Tibial nerve (tissue), 4 donors: Measurements from ENCODE around the gene DGKE. TPM values are rescaled to one million over a fixed set of nuclear protein-coding genes. Genes with fewer than 3 reads are reported as not detected.

Source experiments
- DNase-seq, 2 donors: peaks; one replicate each; pipeline ENCODE4 v3.0.0-alpha.2; 2019; ENCODE audit warnings: low spot score in 2 of 2
- H3K27ac ChIP-seq, 4 donors: fragments of 200-600 bp; sonication (generic) in 3 of 4; one replicate each; pipeline ENCODE4 v1.5.1; 2017 to 2019; ENCODE audit warnings: mild to moderate bottlenecking in 1 of 4
- H3K27me3 ChIP-seq, 2 donors: fragments of 200-600 bp; sonication (generic) in 1 of 2; one replicate each; pipeline versions ENCODE4 v1.5.1 to v1.6.0; 2017 to 2019
- H3K36me3 ChIP-seq, 3 donors: fragments of 200-600 bp; sonication (generic); one replicate each; pipeline ENCODE4 v1.5.1; 2018 to 2019
- H3K4me1 ChIP-seq, 4 donors: fragments of 200-600 bp; sonication (generic) in 3 of 4; one replicate each; pipeline ENCODE4 v1.5.1; 2017 to 2019
- H3K4me3 ChIP-seq, 4 donors: fragments of 200-600 bp; sonication (generic) in 3 of 4; one replicate each; pipeline ENCODE4 v1.5.1; 2017 to 2019; ENCODE audit warnings: mild to moderate bottlenecking in 1 of 4, moderate library complexity in 1 of 4
- H3K9me3 ChIP-seq, 4 donors: fragments of 200-600 bp; sonication (generic) in 3 of 4; one replicate each; pipeline ENCODE4 v1.5.1; 2017 to 2019
- CTCF ChIP-seq, 5 experiments: fragments of 200-600 bp in 3 of 5; fragments of 450-650 bp in 2 of 5; sonication (generic) in 3 of 5; IDR thresholded peaks; one replicate each; pipeline ENCODE4 v1.5.1; 2016 to 2019; ENCODE audit warnings: antibody characterized with exemption in 5 of 5, mild to moderate bottlenecking in 3 of 5, moderate library complexity in 2 of 5
- EP300 ChIP-seq, 2 donors: sonication (generic); formaldehyde crosslinking; IDR thresholded peaks; one replicate each; pipeline ENCODE4 v1.6.1; 2017; ENCODE audit warnings: antibody characterized with exemption in 2 of 2, mild to moderate bottlenecking in 1 of 2
- POLR2A ChIP-seq, 2 donors: fragments of 450-650 bp; IDR thresholded peaks; one replicate each; pipeline ENCODE4 v1.6.1; 2017; ENCODE audit warnings: antibody characterized with exemption in 2 of 2, mild to moderate bottlenecking in 2 of 2, moderate library complexity in 2 of 2
- WGBS, 2 donors: methylation state at CpG; one replicate each; pipeline ENCODE4 v1.1.5; 2018; 5-methylcytosine and 5-hydroxymethylcytosine counted together
- total RNA-seq, 4 donors: library from RNA; depleted of rRNA; stranded (reverse); fragments of >200 nt; gene quantifications; one replicate each; pipeline ENCODE4 v1.1.0, GENCODE V29; 2016

DGKE gene
- total RNA-seq, 4 donors from 2014 or later: 10.5 to 45.9 (median 13.4) TPM

DNA sequence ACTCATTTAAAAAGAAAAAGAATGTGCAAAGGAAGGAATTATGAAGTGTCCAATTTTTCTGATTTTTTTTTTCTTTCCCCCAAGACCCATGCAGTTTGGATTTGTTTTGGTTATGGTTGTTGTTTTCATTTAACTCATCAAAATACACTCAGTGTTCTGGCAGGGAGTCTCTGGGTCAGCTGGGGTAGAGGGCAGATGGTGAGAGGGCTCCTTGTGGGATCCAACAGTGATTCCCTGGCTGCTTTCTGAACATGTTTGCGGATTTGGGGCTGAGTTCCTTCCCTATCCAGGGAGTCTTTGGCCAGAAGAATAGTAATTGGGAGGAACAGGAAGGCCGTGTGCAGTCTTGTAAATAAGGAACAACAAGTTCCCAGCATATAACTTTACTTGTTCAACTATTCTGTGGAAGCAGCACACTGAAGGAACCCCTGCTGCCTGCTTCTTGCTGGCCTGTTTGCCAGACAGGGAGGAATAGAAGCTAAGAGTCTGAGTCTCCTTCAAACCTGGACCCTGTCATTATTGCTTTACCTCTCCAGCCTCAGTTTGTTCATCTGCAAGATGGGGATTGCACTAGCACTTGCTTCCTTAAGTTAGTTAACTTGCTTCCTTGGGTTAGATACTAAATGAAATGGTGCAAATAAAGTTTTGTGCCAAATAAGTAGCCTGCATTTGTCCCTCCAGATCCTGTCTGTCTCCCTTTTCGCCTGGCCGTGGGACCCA, 32.3 kb upstream of the DGKE start:
- TF ChIP-seq EP300 (IDR thresholded peaks at IDR 0.05): peak in 1 of 2 donors; percentile 17
- TF ChIP-seq POLR2A (IDR thresholded peaks at IDR 0.05): no peak
- TF ChIP-seq CTCF (IDR thresholded peaks at IDR 0.05): no peak
- WGBS, 2 donors: 75 to 82% methylated on average over 4 of the region's 4 CpGs
- H3K27ac ChIP-seq: peak overlapping the region in 2 of 4 donors; percentile 28 to 38
- peaks cover 0 to 4% (median 0%) of the 10 kb centered on the region in 3 donors for H3K36me3 ChIP-seq
- H3K27me3 ChIP-seq: no peaks in the 10 kb centered on the region
- peaks cover 0 to 27% (median 0%) of the 10 kb centered on the region in 4 donors for H3K4me1 ChIP-seq
- DNase-seq: no peak
- no peak overlapping the region for H3K4me3 ChIP-seq
- no peaks in the 10 kb centered on the region for H3K9me3 ChIP-seq

GRCh38 chr17:56803071-56803470, 30.9 kb upstream of the DGKE start:
- Histone ChIP-seq H3K9me3 (no peaks in the 10 kb centered on the region), H3K27ac (no peak overlapping the region), H3K4me3 (no peak overlapping the region), H3K36me3 (no peaks in the 10 kb centered on the region), H3K4me1 (peaks cover 0 to 20% (median 0%) of the 10 kb centered on the region in 4 donors), H3K27me3 (no peaks in the 10 kb centered on the region)
- WGBS, 2 donors: 69 to 78% methylated on average over 1 of the region's 1 CpG
- no peak for DNase-seq
- TF ChIP-seq POLR2A (IDR thresholded peaks at IDR 0.05) (no peak), CTCF (IDR thresholded peaks at IDR 0.05) (no peak), EP300 (IDR thresholded peaks at IDR 0.05) (no peak)

DNA sequence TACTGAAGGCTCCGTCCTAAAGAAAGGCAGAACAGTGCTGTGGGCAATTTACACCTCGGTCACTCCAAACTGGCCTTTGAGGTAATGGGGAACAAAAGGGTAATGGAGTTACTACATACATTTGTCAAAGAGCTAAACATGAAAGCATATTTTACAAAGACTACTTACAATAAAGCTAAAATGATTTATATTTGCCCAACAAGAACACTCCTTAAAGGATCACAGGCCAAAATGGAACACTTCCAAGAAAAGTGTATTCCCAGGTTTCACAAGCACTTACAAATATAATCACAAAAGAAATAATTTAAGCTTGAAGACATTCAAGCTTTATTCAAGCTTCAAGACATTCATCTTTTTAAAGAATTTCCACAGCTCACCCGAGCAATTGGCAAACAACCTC, 29.5 kb upstream of the DGKE start:
- H3K4me3 ChIP-seq: no peak overlapping the region
- 74% methylated on average over 3 of the region's 3 CpGs for WGBS, 2 donors
- peaks cover 0 to 29% (median 0%) of the 10 kb centered on the region in 4 donors for H3K4me1 ChIP-seq
- no peaks in the 10 kb centered on the region for H3K36me3 ChIP-seq
- H3K27me3 ChIP-seq: no peaks in the 10 kb centered on the region
- no peak for DNase-seq
- H3K27ac ChIP-seq: no peak overlapping the region
- no peaks in the 10 kb centered on the region for H3K9me3 ChIP-seq
- TF ChIP-seq POLR2A (IDR thresholded peaks at IDR 0.05) (no peak), EP300 (IDR thresholded peaks at IDR 0.05) (no peak), CTCF (IDR thresholded peaks at IDR 0.05) (no peak)

- Histone ChIP-seq H3K36me3 (no peaks in the 10 kb centered on the region), H3K27me3 (no peaks in the 10 kb centered on the region), H3K4me1 (peaks cover 0 to 33% (median 2%) of the 10 kb centered on the region in 4 donors), H3K27ac (peak overlapping the region in 2 of 4 donors; percentile 31 to 77), H3K4me3 (no peak overlapping the region), H3K9me3 (no peaks in the 10 kb centered on the region)
- TF ChIP-seq POLR2A (IDR thresholded peaks at IDR 0.05) (no peak), CTCF (IDR thresholded peaks at IDR 0.05) (no peak), EP300 (IDR thresholded peaks at IDR 0.05) (no peak)
- 70% methylated on average over 4 of the region's 4 CpGs for WGBS, 2 donors
- no peak for DNase-seq
Observed at GRCh38 chr17:56806949-56807348, 27.0 kb upstream of the DGKE start.

GRCh38 chr17:56807723-56808122, 26.2 kb upstream of the DGKE start:
- Histone ChIP-seq H3K27me3 (no peaks in the 10 kb centered on the region), H3K4me1 (peaks cover 0 to 27% (median 2%) of the 10 kb centered on the region in 4 donors), H3K9me3 (no peaks in the 10 kb centered on the region), H3K4me3 (no peak overlapping the region), H3K27ac (peak overlapping the region in 3 of 4 donors; percentile 30 to 77 (median 77)), H3K36me3 (no peaks in the 10 kb centered on the region)
- no peak for TF ChIP-seq CTCF (IDR thresholded peaks at IDR 0.05)
- TF ChIP-seq EP300 (IDR thresholded peaks at IDR 0.05): no peak
- TF ChIP-seq POLR2A (IDR thresholded peaks at IDR 0.05): no peak
- DNase-seq: no peak
- WGBS, 2 donors: 94 to 100% methylated on average over 3 of the region's 3 CpGs
